Neural cell (in vitro differentiated cells): ENCODE data around the gene ILRUN.

Experiments used
- EP300 ChIP-seq: fragments of 450-650 bp; conservative IDR thresholded peaks from 2 replicates; pipeline ENCODE4 v1.6.1; 2014; ENCODE audit warnings: antibody characterized with exemption, mild to moderate bottlenecking, moderate library complexity; ENCODE audit not compliant: poor library complexity, severe bottlenecking
- TF ChIP-seq, protein P1 (sequence below): fragments of 450-650 bp; IDR thresholded peaks from 2 replicates; pipeline ENCODE4 v1.5.1; 2014; ENCODE audit warnings: antibody characterized with exemption, mild to moderate bottlenecking, moderate library complexity; ENCODE audit not compliant: poor library complexity, severe bottlenecking

DNA sequence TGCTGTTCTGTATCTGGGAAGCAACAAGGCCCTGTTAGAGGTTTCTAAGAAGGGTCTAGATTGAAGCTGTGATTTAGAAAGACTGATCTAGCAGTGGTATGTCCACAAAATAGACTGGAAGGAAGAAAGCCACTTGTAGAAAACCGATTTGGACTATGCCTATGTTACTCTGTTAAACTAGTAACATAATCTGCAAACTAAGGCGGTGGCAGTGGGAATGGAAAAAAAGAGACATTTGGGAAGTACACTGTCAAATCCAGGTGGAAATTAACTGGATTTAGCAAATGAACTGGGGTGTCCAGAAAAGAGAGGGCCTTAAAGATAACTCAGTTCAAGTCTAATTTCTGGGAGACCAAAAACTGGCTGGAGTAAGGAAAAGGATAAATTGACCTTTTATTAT is 11.6 kb downstream of the ILRUN start:
- TF ChIP-seq, protein P1, sequence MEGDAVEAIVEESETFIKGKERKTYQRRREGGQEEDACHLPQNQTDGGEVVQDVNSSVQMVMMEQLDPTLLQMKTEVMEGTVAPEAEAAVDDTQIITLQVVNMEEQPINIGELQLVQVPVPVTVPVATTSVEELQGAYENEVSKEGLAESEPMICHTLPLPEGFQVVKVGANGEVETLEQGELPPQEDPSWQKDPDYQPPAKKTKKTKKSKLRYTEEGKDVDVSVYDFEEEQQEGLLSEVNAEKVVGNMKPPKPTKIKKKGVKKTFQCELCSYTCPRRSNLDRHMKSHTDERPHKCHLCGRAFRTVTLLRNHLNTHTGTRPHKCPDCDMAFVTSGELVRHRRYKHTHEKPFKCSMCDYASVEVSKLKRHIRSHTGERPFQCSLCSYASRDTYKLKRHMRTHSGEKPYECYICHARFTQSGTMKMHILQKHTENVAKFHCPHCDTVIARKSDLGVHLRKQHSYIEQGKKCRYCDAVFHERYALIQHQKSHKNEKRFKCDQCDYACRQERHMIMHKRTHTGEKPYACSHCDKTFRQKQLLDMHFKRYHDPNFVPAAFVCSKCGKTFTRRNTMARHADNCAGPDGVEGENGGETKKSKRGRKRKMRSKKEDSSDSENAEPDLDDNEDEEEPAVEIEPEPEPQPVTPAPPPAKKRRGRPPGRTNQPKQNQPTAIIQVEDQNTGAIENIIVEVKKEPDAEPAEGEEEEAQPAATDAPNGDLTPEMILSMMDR, result no peak
- TF ChIP-seq EP300, result no peak
